ENCODE data around the gene TMEM163.

The TMEM163 gene

GRCh38 chr2:134690629-134691215 lies 28.1 kb downstream of the TMEM163 start:
- no peak for DNase-seq

GRCh38 chr2:134689315-134689714 lies 29.5 kb downstream of the TMEM163 start:
- DNase-seq, result no peak

- no peak for DNase-seq
Observed at GRCh38 chr2:134685967-134686366, 32.8 kb downstream of the TMEM163 start.

- DNase-seq, result no peak
Observed at GRCh38 chr2:134683561-134684112, 35.2 kb downstream of the TMEM163 start.

- no peak for DNase-seq
Observed at GRCh38 chr2:134682726-134683125, 36.1 kb downstream of the TMEM163 start.

DNA sequence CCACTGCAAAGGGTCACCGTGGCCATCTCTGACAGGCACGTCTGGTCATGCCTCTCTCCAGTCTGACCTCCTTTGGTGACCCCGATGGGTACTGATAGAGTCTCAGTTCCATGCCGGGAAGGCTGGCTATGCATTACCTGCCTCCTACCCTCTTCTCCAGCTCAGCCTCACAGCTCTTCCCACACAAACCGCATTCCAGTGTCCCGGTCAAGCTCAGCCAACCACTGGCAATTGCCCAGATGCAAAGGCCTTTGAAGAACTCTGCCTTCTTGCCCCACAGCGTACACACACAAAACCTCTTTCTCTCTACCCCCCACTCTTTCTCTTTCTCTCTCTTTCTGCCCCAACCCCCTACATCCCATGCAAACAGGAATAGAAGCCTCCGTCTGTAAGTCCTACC lies 37.6 kb downstream of the TMEM163 start:
- DNase-seq, result no peak

DNA sequence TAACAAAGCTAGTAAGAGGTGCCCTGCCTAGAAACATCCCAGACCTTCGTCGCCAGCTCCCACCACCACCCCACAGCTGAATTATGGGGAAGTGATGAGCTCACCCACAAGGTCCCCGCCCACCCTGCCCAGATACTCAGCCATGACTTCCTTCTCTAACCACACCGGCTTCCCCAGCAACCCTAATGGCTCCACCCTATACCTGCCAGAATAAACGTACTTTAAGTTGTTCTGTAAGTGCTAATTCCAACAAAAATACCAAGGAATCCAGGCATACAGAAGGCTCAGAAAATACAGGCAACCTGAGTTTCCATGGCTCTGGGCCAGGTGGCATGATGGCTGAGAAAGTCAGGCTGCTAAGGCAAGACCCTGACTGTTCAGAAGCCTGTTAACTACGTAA lies 39.1 kb downstream of the TMEM163 start:
- DNase-seq, result no peak

DNA sequence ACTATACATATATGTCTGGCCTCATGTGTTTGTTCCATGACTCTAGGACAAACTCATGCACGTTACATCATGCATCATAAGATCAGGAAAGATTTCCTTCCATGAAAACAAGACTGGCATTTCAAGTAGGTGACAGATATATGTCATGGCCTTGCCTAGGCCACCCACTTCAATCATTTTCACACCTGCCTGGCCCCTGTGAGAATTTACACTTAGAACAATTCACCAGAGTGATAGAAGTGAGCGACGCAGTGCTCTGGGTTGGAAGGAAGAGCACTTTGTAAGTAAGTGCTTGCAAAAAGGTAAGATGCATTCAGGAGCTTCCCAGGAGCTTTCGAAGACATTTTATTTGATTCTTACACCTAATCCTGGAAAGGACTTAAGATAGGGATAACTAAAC lies 39.5 kb downstream of the TMEM163 start:
- DNase-seq, result no peak

DNA sequence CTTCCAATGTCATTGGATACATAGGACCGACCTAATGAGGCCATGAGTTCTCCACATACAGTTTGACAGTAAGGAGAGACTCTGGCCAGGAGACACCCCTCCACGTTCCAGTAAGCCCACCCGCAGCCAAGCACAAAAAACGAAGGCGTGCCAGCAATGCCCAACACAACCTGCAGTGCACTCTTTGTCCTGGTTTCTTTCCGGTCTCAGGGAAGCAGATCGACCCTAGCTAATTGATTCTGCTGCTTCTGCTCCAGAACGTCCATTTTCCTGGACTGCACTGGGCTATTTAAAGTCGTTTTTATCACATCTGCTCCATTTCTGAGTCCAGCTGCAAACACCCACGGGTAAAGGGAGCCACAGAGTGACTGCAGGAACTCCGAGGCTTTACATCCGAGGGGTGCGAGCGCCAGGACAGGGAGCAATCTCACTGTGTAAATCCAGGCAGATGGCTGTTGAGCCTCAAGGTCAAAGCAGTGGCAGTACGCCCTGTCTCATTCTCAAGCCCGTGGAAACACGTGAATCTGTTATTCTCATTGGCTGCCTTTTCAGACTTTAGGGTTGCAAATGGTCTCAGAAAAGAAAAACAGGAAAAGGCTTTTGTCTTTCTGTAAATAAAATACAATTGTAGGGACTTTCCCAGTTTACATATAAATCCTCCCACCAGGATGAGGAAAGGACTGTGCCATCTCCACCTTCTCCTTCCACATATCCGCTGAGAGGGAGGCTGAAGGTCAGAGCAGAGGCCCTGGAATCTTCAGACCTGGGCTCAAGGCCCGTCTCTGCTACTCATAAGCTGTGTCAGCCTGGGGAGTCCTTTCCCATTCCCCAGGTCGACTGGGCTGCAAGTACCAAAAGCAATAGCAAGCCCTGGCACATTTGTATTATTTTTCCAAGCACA lies 40.7 kb downstream of the TMEM163 start:
- DNase-seq, result no peak

DNA sequence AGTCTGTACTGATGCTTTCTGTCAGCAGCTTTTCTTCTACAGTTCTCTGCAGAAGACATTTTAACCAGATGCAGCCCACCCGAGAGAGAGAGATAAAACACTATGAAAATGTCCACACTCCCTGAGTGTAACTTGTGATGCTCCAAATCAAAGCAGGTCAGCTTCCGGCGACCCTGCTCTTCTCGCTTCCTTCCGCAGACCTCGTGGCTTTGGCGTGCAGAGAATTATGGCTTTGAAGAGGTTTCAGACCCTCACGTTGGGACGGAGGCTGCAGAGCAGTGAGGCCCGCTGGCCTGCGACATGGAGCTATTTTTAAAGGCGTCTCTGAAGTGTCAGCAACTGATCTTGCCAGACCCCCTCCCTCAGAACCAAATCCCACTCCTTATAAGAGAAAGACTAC lies 41.8 kb downstream of the TMEM163 start:
- no peak for DNase-seq

DNA sequence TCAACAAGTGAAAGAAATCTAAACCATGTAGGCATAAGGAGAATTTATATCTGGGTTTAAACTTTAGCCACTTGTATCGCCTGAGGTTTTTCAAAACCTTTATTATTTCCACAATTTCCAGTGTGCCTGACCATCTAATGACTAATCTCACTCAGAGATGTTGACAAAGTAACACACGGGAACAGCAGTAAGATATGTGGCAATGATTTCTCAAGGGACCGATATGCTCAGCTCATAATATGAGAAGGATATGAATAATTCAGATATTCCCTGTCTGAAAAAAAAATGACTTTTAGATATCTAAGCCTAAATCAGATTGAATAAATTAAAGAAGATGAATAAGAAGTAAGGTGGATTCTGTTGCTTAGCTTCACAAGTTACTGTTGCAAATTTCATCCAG lies 43.5 kb downstream of the TMEM163 start:
- DNase-seq, result no peak

DNA sequence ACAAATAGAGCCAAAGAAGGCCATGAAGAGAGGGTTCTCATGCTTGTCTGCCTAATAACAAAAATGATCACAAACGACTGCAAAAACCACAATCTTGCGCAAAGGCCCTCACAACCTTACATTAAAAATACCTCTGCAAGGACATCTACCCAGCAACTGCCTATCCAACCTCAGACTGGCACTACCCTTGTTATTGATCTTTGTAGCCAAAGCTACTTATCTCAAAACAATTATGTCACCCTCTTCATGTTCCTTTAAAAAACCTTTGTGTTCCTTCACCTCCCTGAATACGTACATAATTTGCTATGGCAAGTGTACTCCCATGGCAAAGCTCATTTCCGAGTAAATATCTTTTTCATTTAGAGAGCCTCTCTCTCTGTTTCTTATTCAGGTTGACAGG lies 44.1 kb downstream of the TMEM163 start:
- DNase-seq, result no peak

- DNase-seq, result no peak
Observed at GRCh38 chr2:134671513-134671912, 47.3 kb downstream of the TMEM163 start.

DNA sequence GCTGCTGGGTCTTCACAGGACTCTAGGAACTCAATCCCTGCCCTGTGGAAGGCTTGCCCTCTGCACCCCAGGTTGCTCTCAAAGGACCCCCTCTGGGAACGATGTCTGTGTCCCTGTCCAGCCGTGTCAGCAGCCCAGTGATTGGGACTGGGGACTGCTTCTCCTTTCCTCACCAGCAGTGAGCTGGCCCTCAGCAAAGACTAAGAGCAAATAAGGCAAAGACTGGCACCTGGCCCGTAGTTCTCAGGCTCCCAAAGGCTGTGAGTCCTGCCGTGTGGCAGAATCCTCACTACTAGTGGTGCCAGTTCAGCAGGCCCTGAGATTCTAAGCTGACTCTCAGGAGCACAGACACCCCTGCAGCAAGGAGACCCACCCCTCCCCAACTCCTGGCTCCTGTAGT lies 47.8 kb downstream of the TMEM163 start:
- no peak for DNase-seq

DNA sequence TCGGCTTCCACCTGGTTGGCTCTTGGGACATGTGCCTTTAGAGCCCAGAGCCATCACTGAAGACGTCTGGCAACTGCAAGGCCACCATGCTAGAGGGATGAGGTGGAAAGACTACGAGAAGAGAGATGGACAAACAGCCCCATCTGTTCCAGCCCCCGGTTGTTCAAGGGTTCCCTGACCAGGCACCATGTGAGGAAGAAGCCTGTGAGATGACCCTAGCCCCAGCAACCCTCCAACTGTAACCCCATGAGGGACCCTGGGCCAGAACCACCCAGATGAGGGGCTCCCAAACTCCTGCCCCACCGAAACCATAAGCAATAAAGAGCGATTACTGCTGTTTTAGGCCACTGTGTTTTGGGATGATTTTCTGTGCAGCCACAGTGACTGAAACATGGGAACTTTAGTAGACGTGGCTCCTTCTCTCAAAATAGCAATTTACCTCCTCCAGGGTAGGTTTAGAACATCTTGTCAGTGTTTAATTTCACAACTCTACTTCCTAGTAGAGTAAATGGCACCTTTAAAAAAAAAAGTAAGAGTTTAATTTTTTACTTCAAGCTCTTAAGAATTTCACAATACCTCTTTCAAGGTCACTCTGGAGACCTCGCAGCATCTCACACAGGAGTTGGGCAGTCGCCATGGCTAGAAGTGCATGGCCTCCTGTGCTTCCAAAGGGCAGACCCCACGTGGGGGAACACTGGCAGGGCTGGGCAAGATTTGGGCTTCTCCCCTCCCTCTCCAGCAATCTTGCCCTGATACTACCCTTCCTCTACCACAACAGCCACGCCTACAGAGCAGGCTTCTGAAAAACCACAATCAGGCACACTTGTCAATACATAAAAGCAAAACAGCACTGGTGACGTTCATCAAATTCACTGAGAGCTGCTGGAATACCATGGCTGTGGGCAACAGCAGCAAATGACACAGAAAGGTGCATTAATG lies 48.8 kb downstream of the TMEM163 start:
- DNase-seq, result no peak

GRCh38 chr2:134668821-134669220 lies 50.0 kb downstream of the TMEM163 start:
- DNase-seq, result no peak

DNA sequence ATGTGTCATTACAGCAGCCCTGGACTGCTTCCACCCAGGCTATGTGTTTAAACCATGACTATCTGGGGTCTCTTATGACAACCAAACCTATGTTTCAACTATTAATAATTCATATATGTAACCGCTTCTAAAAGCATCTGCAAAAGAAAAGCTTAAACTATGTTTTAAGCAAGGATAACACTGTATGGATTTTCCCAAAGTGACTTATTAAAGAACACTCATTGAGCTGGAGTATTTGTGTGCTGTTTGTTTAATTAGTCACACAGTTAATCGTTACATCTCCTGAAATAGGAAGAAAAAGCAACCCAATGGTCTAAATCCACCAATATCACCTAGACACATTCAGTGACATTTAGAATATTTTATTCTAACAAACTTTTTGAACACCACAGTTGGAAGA lies 51.3 kb downstream of the TMEM163 start:
- DNase-seq, result no peak

GRCh38 chr2:134667081-134667480 lies 51.7 kb downstream of the TMEM163 start:
- no peak for DNase-seq

GRCh38 chr2:134665727-134666506 lies 52.9 kb downstream of the TMEM163 start:
- DNase-seq, result no peak

DNA sequence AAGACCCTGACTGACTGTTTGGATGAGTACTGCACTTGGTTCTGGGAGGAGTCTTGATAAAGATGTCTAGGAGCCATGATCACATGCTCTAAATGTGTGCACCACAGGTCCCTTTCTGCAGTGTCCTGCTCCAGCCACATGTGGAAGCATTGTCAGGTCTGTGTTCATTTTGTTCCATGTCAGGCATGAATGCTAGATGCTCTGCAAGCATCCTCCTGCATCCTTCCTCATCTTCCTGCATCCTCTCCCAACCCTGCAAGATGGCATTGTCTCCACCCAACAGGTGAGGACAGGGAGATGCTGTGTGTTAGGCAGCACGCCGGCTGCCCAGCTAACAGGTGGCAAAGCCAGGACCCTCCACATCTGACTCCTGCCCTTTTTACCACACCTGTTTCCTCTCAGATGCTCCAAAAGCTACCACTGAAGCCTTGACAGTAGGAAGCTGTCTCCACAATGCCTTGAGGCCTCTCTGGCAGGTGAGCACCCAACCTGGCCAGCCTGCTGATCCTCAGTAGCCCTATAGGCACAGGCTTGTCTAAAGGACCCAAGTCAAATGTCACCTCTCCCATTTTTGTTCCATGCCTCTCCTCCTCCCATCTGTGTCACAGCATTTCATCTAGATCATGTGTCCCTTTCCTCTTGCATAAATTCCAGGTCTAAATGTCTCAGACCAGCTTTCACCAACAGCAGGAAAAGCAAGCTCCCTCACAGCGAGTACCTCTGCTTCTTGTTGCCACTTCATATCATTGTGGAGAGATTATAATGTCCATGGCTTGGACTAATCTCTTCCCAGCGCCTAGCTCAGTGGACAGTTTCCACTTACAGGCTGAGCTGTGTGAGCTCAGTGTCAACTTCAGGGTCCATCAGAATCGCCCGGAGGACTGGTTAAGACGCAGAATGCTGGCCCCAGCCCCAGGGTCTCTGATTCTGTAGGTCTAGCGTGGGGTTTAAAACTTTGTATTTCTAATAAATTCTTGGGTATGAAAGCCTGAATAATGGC lies 55.0 kb downstream of the TMEM163 start:
- no peak for DNase-seq

DNA sequence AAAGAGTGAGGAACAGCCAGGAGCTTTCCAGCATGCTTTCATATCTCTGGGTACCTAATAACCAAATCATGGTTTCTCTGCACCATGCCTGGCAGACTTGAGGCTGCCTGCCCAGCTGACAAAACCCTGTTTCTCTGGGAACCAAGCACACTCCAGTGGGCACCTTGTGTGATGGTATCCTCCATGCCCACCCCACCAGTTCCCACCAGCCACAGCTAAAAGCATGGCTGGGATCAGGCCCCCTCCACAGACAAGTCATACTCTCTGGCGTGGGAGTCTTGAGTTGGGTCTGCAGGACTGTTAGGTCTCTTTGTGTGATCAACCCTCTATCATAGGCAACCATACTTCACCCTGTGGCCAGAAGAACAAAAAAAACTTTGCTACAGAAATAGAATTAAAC lies 56.0 kb downstream of the TMEM163 start:
- DNase-seq, result no peak
